Dermis blood vessel endothelial cell (primary cell): ENCODE results near the gene BDP1. TPM values are rescaled to one million over a fixed set of nuclear protein-coding genes. Genes with fewer than 3 reads are reported as not detected.
A peak's percentile ranks its signal among the peaks of the same experiment; 100 is the strongest.
"Not testable (repeated sequence)": the region's sequence is repeated elsewhere in the genome, so short reads cannot be mapped to it uniquely, and the experiment has no call there.

Experiments used
- DNase-seq: peaks from one replicate; pipeline ENCODE4 v3.0.0; 2010
- total RNA-seq: library from RNA; depleted of rRNA; stranded (reverse); fragments of >200 nt; gene quantifications from 2 replicates; pipeline ENCODE4 v1.2.3, GENCODE V29; 2014

The BDP1 gene
- 31.1 and 36.8 TPM in 2 replicates for total RNA-seq

GRCh38 chr5:71455427-71456361 is at the start of gene BDP1:
TSS of gene BDP1 (plus strand) at chr5:71455651. CDS start at chr5:71455878, 227 bp downstream.
- peak; percentile 98 for DNase-seq

- not testable (repeated sequence) for DNase-seq
These were observed 45.4 kb upstream of the BDP1 start for GRCh38 chr5:71410088-71410487.

GRCh38 chr5:71415626-71416025 is 39.8 kb upstream of the BDP1 start:
- DNase-seq, result not testable (repeated sequence)

- not testable (repeated sequence) for DNase-seq
These were observed 37.4 kb upstream of the BDP1 start for GRCh38 chr5:71418026-71418425.

- not testable (repeated sequence) for DNase-seq
These were observed 34.2 kb upstream of the BDP1 start for GRCh38 chr5:71421278-71421677.

GRCh38 chr5:71423896-71424295 is 31.6 kb upstream of the BDP1 start:
- DNase-seq, result not testable (repeated sequence)

GRCh38 chr5:71426686-71427474 is 28.6 kb upstream of the BDP1 start:
- not testable (repeated sequence) for DNase-seq

GRCh38 chr5:71432410-71432809 is 23.0 kb upstream of the BDP1 start:
- not testable (repeated sequence) for DNase-seq

- DNase-seq, result not testable (repeated sequence)
These were observed 20.6 kb upstream of the BDP1 start for GRCh38 chr5:71434825-71435224.

- DNase-seq, result not testable (repeated sequence)
These were observed 13.9 kb upstream of the BDP1 start for GRCh38 chr5:71441564-71441963.

- DNase-seq, result not testable (repeated sequence)
These were observed 11.6 kb upstream of the BDP1 start for GRCh38 chr5:71443891-71444290.

- not testable (repeated sequence) for DNase-seq
These were observed 10.4 kb upstream of the BDP1 start for GRCh38 chr5:71445015-71445414.

- DNase-seq, result not testable (repeated sequence)
These were observed 9.8 kb upstream of the BDP1 start for GRCh38 chr5:71445523-71446152.

GRCh38 chr5:71446540-71447216 is 8.8 kb upstream of the BDP1 start:
- DNase-seq, result not testable (repeated sequence)

GRCh38 chr5:71447218-71447808 is 8.1 kb upstream of the BDP1 start:
- DNase-seq, result peak; percentile 63

- DNase-seq, result no peak
These were observed 2.6 kb upstream of the BDP1 start for GRCh38 chr5:71452876-71453275.

GRCh38 chr5:71454913-71455312 is 538 bp upstream of the BDP1 start:
- no peak for DNase-seq

GRCh38 chr5:71456362-71456743 is 902 bp downstream of the BDP1 start:
- peak; percentile 30 for DNase-seq

- DNase-seq, result no peak
These were observed 1.7 kb downstream of the BDP1 start for GRCh38 chr5:71457106-71457505.

GRCh38 chr5:71460693-71461092 is 5.2 kb downstream of the BDP1 start:
- no peak for DNase-seq

- no peak for DNase-seq
These were observed 5.9 kb downstream of the BDP1 start for GRCh38 chr5:71461360-71461759.

GRCh38 chr5:71471193-71471592 is 15.7 kb downstream of the BDP1 start:
- peak; percentile 61 for DNase-seq
